Hematopoietic multipotent progenitor cell treated with erythropoietin and hydrocortisone succinate and interleukin-3 and kit ligand, for 6 days (in vitro differentiated cells): ENCODE data around the gene IFT22.
"Not testable (repeated sequence)": the region's sequence is repeated elsewhere in the genome, so short reads cannot be mapped to it uniquely, and the experiment has no call there.

Source experiments
- DNase-seq: peaks from one replicate; pipeline ENCODE4 v3.0.0-alpha.2; 2015

Gene IFT22

DNA sequence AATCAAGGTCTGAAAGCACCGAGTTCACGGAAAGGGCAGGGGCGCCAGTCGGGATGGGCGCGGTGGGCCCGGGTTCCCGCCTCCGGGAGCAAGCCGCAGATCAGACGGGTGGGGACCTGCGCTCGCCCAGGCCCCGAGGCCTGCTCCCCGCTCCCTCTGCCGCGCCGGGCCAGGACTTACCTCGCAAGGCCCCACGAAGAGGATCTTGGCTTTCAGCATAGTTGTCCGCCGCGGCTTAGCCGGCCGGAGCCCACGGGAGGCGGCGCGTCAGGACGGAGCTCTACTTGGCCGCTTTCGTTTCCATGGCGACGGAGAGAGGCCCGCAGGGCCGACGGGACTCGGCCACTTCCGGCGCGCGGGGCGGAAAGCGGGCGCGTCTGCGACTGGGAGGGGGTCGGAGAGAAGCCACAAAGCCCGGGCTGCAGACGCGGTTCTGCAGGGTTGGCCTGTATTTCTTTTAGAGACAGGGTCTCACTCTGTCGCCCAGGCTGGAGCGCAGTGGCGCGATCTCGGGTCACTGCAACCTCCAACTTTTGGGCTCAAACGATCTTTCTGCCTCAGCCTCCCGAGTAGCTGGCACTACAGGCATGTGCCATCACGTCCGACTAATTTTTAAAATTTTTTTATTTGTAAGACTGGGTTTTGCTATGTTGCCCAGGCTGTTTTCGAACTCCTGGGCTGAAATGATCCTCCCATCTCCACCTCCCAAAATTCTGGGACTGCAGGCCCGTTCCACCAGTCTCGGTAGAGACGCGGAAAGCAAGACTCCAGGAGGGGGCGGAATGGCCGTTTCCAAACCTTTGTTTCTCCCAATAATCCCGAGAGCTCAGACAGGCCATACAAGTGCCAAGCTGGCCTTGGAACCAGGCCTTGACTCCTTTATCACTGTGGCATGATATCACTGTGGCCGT is at the start of gene IFT22:
Gene IFT22 (minus strand): TSS at position 322 of the 911 bp plus-strand sequence. CDS start 103 bp downstream, at position 219.
- peak; percentile 97 for DNase-seq

DNA sequence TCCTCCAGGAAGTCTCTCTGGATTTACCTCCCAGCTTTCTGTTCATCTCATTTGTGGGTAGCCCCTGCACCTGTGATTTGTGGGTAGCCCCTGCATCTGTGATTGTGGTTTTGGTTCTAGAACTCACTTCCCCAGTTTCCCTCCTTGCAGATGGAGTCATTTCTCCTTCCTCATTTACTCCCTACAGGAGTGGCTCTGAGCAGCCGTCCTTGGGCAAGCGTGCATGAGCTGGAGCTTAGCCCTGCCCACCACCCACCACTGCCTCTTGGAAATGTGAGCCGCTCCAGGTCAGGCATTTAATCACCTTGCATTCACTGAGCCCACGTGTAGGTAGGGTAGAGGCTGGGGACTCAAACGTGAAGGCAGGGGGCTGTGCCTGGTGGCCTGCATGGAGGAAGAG is 49.2 kb upstream of the IFT22 start:
- peak; percentile 22 for DNase-seq

DNA sequence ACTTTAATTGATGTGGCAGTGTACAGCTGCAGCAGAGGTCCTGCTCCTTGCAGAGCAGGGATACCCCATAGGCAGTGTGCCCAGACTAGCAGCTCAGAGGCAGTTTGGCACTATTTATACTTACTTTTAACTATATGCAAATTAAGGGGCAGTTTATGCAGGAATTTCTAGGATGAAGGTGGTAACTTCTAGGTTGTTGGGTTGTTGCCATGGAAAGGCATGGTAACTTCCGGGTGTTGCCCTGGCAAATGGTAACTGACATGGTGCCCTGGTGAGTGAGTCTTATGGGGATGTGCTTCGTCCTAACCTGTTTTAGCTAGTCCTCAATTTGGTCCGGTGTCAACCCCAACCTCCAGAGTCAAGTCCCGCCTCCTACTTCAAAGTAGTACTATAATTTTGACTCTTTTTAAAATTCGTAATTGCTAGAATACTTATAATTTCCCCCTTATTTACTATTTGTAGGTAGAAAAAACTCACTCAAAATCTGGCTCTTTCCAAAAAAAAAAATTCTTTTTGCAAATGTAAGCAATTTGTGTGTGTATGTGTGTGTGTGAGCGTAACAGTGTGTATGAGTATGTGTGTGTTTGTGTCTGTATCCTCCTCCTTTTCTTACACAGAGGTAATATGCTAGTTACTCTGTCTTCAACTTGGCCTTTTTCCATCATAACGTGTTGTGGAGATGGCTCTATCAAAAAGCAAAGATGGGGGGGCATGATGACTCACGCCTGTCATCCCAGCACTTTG is 47.0 kb upstream of the IFT22 start:
- no peak for DNase-seq

DNA sequence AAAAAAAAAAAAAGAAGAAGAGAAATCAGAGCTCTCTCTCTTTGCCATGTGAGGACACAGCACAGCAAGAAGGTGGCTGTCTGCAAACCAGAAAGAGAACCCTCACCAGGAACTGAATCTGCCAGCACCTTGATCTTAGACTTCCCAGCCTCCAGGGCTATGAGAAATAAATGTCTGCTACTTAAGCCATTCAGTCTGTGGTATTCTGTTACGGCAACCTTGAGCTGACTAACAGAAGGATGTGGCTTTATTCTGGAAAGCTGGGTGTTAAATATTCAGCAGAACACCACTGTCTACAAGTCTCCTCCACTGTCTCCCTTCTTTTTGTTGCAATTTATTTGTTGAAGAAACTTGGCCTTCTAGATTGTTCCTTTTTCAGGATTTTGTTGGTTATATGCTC is 46.1 kb upstream of the IFT22 start:
- DNase-seq, result no peak

DNA sequence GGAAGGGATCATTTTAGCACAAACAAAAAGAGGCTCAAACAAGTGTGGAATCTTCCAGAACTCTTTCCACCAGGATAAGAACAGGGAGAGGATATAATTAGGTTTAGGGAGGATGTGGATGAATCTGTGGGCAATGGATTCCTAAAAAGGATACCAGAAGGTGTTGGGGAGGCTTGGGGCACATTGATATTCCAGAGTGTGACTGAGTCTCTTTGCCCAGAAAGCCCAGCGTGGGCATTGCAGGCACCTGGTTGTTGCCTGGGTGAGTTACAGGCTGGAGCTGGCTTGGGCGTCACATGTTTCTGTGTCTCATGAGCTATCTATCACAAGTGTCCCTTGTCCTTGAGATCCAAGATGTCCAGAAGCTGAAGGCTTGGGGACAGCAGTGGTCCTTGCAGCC is 44.3 kb upstream of the IFT22 start:
- DNase-seq, result no peak

DNA sequence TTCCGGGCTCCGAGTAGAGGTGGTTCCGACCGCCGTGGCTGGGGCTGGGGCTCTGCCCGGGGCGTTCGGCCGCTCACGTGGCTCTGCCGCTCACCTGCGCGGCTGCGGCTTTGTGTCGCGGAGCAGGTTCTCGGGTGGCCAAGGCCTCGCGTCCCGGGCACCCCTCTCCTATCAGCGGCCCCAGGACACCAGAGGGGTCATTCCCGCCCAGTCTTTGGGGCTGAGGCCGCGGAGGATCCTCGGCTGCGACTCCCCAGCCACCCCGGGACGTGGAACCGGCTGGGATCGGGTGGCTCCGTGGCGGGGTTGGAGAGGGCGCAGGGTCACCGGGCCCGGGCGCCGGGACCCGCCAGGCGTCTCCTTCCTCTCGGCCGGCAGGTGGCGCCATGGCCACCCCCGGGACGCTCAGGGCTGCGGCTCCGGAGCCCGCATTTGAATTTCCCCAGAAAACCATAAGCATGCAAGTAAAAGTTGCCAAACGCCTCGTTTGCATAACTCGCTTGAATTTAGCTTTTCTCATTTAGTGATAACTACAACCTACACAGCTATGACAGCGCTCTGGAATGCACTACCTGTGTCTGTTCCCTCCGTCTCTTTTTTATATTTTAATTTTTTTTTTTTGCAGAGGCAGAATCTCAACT is 42.2 kb upstream of the IFT22 start:
- DNase-seq, result peak; percentile 77

DNA sequence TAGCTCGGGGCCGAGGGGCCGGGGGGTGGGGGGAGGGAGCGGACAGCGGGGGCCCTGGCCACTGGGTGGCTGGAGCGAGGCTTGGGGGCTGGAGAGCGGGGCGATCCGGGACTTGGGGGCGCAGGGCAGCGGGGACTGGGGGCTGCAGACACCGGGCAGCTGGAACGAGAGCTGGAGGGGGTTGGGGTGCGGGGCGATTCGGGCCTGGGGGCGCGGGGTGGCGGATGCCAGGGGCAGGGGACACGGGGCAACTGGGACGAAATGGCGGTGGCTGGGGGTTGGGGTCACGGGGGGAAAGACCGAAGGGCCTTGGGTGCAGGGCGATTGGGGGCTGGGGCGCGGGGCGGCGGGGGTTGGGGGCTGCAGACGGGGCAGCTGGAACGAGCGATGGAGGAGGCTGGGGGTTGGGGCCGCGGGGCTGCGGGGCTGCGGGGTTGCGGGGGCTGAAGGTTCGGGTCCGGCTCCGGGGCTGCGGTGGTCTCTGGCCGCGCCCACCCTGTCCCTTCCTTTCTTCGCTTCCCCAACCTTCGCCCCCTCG is 41.7 kb upstream of the IFT22 start:
- no peak for DNase-seq

DNA sequence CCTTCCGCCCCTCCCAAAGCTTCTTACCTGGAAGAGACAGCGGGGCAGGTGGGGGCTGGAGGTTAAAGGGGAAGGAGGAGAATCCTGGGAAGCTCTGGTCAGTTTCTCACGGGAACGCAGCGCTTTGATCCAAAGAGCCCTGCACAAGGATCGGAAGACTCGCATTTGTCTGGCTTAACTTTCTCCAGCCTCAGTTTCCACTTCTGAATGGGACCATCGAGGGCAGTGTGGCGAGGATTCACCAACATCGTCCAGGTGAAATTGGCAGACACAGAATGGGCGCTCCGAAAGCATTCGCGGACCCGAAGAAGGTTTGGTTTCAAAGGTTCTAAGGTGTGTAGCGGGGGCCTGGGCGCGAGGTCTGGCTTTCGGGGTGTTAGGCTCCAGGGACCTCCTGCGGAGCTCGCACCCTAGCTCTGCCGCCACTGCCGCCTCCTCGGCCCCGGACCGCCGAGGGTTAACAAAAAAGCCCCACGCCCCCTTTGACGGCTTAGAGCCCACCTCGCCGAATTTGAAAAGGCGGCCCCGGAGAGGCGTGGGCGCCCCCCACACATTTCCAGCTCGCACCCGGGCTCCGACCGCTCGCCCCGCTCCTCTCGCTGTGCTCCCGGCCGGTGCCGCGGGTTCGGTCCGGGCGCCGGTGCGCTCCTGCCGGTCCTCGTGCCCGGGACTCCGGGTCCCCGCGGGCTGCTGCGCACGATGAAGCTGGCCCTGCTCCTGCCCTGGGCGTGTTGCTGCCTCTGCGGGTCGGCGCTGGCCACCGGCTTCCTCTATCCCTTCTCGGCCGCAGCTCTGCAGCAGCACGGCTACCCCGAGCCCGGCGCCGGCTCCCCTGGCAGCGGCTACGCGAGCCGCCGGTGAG is 41.0 kb upstream of the IFT22 start, which contains the start of gene COL26A1:
Gene COL26A1 (plus strand): TSS at position 542 of the 862 bp plus-strand sequence. CDS start 158 bp downstream, at position 700.
- peak; percentile 36 for DNase-seq

DNA sequence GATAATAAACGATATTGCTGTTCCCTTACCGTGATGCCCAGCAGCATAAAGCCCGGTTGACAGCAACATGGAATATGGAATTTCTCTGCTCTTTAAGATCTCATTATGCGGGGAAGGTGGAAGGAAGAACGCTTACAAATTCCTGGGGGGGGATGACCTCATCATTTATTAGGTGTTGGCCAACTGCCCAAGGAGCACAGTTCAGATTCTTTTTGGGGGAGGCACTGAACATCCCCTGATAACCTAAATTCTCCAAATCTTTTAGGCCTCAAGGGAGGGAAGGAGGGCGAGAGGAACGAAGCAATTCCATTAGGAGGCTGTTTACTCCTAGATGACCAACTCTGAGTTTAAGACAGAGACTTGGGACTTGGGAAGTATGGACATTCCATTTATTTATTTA is 35.8 kb upstream of the IFT22 start:
- no peak for DNase-seq

DNA sequence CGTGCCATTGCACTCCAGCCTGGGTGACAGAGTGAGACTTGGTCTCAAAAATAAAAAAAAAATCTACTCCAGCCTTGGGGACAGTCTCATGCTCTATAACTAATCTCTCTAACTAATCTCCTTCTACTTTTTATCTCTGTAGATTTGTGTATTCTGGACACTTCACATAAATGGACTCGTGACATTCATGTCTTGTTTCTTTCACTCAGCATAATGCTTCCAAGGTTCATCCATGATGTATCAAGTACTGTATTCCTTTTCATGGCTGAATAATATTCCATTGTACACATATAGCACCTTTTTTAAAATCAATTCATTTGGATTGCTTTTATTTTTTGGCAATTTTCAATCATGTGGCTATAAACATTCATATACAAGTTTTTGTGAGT is 31.3 kb upstream of the IFT22 start:
- DNase-seq, result no peak

DNA sequence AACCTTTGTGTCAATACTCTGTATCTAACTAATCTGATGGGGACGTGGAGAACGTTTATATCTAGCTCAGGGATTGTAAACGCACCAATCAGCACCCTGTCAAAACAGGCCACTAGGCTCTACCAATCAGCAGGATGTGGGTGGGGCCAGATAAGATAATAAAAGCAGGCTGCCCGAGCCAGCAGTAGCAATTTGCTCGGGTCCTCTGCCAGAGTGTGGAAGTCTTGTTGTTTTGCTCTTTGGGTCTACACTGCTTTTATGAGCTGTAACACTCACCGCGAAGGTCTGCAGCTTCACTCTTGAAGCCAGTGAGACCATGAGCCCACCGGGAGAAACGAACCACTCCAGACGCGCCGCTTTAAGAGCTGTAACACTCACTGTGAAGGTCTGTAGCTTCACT is 27.7 kb upstream of the IFT22 start:
- not testable (repeated sequence) for DNase-seq

DNA sequence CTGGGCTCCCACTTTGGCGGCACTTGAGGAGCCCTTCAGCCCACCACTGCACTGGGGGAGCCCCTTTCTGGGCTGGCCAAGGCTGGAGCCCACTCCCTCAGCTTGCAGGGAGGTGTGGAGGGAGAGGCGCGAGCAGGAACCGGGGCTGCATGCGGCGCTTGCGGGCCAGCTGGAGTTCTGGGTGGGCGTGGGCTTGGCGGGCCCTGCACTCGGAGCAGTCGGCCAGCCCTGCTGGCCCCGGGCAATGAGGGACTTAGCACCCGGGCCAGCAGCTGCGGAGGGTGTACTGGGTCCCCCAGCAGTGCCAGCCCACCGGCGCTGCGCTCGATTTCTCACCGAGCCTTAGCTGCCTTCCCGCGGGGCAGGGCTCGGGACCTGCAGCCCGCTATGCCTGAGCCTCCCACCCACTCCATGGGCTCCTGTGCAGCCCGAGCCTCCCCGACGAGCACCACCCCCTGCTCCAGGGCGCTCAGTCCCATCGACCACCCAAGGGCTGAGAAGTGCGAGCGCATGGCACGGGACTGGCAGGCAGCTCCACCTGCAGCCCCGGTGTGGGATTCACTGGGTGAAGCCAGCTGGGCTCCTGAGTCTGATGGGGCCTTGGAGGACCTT is 26.9 kb upstream of the IFT22 start:
- not testable (repeated sequence) for DNase-seq

DNA sequence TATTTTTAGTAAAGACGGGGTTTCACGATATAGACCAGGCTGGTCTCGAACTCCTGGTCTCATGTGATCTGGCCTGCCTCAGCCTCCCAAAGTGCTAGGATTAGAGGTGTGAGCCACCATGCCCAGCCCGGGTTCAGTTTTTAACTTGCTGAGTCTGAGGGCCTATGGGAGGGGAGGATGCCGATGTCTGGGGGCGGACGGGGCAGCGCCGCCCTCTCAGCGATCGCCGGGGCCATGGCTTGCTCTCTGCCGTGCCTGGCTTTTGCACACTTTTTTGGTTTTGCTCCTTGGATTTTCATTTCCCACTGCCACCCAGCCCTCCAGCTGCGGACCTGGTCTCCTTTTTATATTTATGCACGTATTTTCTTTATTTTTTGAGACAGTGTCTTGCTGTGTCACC is 25.9 kb upstream of the IFT22 start:
- no peak for DNase-seq

DNA sequence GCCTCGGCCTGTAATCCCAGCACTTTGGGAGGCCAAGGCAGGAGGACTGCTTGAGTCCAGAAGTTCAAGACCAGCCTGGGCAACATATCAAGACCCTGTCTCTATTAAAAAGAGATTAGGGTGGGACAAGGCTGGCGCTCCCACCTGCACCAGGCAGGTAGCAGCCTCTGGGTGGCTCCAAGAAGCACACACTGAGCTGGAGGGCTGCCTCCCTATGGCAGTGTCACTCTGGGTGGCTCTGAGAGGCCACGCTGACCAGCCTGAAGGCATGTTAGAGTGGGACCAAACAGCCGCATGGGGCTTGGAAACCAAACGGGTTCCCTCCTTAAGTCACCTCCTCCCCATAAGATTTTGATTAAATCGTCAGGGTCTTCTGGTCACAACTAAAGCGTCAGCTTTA is 21.3 kb upstream of the IFT22 start:
- no peak for DNase-seq

DNA sequence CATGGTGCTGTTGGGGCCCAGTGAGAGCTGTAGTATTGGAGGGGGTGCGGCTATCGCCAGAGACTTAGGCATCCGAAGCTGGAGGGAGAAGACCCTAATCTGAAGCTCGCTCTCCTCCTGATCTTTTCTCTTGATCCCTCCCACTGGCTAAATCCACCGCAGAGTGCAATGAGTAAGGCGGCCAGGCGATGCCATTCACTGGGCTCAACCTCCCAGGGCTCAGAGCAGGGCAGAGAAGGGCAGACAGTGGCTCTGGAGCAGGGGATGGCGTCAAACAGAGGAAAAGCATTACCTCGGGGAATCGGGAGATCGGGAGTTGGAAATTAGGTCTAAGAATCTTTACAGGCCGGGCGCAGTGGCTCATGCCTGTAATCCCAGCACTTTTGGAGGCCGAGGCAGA is 18.8 kb upstream of the IFT22 start:
- no peak for DNase-seq

DNA sequence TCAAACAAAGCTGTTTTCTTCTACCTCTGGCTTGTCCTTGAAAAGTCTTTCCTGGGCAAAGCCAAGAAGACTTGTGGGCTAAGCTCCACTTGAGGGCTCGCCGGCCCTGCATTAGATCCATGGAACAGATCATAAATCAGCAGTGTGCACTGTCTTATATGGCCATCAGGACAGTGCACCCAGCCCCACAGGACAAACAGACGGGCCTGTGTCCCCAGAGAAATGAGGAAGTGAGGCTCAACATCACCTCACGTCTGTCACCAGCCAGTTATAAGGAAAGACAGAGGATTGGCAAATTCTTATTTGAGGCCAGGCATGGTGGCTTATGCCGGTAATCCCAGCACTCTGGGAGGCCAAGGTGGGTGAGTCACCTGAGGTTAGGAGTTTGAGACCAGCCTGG is 12.3 kb upstream of the IFT22 start:
- peak; percentile 21 for DNase-seq

DNA sequence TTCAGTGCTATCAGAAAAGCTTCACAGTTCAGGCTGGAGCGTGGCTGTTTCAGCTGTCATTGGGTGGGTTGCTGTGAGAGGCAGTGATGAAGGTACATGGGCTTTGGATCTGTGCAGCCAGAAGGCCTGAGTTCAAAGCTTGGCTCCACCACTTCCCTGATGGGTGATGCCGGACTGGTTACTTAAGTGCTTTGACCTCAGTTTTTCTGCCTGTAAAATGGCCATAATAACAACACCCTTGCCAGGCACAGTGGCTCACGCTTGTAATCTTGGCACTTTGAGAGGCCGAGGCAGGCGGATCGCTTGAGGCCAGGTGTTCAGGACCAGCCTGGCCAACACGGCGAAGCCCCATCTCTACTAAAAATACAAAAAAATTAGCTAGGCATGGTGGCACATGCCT is 10.4 kb upstream of the IFT22 start:
- no peak for DNase-seq

DNA sequence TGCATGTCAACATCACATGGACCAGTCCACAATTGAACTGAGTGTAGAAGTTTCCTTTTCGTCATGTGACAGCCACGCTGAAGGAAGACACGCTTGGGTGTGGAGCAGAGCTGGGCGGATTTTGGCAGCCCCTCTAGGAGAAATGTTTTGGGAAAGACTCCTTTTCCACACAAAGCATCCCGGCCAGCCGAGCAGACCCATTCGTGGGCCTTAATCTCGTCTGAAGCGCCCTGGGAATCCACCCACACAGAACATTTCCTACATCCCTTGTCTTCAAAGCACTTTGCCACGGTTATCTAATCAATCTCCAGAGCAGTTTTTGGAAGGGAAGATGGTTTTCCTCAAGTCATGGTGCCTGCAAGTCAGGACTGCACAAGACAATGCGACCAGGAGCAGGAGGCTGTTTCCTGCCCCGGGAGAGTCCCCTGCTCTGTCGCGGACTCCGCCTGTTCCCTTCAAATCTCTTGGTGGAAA is 8.4 kb upstream of the IFT22 start:
- DNase-seq, result no peak

DNA sequence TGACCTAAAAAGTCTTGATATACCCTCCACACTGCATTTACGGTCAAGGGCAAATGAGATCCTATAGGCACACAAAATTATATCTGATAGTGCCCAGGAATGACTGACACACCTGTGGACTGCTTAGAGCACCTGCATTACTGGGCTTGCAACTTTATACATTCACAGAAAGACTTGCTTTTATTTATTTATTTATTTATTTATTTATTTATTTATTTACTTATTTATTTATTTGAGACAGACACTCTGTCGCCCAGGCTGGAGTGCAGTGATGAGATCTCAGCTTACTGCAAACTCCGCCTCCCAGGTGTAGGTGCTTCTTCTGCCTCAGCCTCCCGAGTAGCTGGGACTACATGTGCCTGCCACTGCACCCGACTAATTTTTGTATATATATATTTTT is 6.5 kb upstream of the IFT22 start:
- DNase-seq, result no peak

DNA sequence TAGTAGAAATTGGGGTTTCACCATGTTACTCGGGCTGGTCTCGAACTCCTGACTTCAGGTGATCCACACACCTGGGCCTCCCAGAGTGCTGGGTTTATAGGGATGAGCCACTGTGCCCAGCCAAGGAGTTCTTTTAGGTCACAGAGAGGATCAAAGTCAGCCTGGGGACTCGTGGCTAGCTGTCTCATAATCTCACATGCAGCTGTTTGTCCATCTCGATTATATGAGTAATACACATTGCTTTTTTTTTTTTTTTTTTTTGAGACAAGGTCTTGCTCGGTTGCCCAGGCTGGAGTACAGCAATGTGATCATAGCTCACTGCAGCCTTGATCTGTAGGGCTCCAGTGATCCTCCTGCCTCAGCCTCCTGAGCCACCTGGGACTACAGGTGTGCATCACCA is 2.2 kb downstream of the IFT22 start:
- no peak for DNase-seq

DNA sequence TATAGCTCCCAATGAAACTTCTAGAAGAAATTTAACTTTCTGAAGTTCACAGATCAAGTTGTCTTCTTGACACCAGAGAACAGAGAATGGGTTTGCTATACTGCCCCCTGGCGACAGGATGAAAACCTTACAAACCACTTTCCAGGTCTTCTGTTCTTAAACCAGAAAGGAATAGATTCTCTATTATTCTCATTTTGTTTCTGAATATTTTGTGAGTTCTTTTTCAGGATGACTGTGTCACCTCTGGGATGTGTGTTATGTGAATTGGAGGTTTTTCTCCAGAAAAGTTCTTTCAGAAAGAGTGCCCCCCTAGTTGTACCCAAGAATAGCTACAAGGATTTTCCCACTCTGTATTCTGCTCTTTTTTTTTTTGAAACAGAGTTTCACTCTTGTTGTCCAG is 6.3 kb downstream of the IFT22 start:
- DNase-seq, result peak; percentile 79
